ENCODE data around the gene HAO1.
"Not testable (repeated sequence)": the region's sequence is repeated elsewhere in the genome, so short reads cannot be mapped to it uniquely, and the experiment has no call there.

The HAO1 gene

GRCh38 chr20:7940341-7940740 lies at the start of gene HAO1:
Gene HAO1 (minus strand): TSS chr20:7940458. CDS start chr20:7940422, 36 bp downstream.
- no peak for DNase-seq (ENCODE audit: low spot score)

GRCh38 chr20:7989379-7989778 lies 49.1 kb upstream of the HAO1 start:
- DNase-seq (ENCODE audit: low spot score), result no peak

- DNase-seq (ENCODE audit: low spot score), result no peak
Observed at GRCh38 chr20:7985916-7986315, 45.7 kb upstream of the HAO1 start.

- DNase-seq (ENCODE audit: low spot score), result no peak
Observed at GRCh38 chr20:7984192-7984591, 43.9 kb upstream of the HAO1 start.

GRCh38 chr20:7981374-7981773 lies 41.1 kb upstream of the HAO1 start:
- DNase-seq (ENCODE audit: low spot score), result peak; percentile 68

GRCh38 chr20:7980332-7981046 lies 40.2 kb upstream of the HAO1 start:
- peak; percentile 72 for DNase-seq (ENCODE audit: low spot score)

- DNase-seq (ENCODE audit: low spot score), result no peak
Observed at GRCh38 chr20:7977709-7978108, 37.5 kb upstream of the HAO1 start.

- DNase-seq (ENCODE audit: low spot score), result no peak
Observed at GRCh38 chr20:7975851-7976414, 35.7 kb upstream of the HAO1 start.

GRCh38 chr20:7974785-7975435 lies 34.7 kb upstream of the HAO1 start:
- no peak for DNase-seq (ENCODE audit: low spot score)

- no peak for DNase-seq (ENCODE audit: low spot score)
Observed at GRCh38 chr20:7971536-7972280, 31.4 kb upstream of the HAO1 start.

- no peak for DNase-seq (ENCODE audit: low spot score)
Observed at GRCh38 chr20:7967199-7967844, 27.1 kb upstream of the HAO1 start.

GRCh38 chr20:7966176-7966575 lies 25.9 kb upstream of the HAO1 start:
- no peak for DNase-seq (ENCODE audit: low spot score)

- no peak for DNase-seq (ENCODE audit: low spot score)
Observed at GRCh38 chr20:7959484-7959883, 19.2 kb upstream of the HAO1 start.

GRCh38 chr20:7956561-7956960 lies 16.3 kb upstream of the HAO1 start:
- not testable (repeated sequence) for DNase-seq (ENCODE audit: low spot score)

- DNase-seq (ENCODE audit: low spot score), result no peak
Observed at GRCh38 chr20:7950387-7950786, 10.1 kb upstream of the HAO1 start.

GRCh38 chr20:7943891-7944290 lies 3.6 kb upstream of the HAO1 start:
- no peak for DNase-seq (ENCODE audit: low spot score)

GRCh38 chr20:7939663-7940062 lies 595 bp downstream of the HAO1 start:
- DNase-seq (ENCODE audit: low spot score), result no peak

- DNase-seq (ENCODE audit: low spot score), result no peak
Observed at GRCh38 chr20:7938058-7938457, 2.2 kb downstream of the HAO1 start.

GRCh38 chr20:7937328-7937727 lies 2.9 kb downstream of the HAO1 start:
- DNase-seq (ENCODE audit: low spot score), result no peak

GRCh38 chr20:7935027-7935551 lies 5.2 kb downstream of the HAO1 start:
- no peak for DNase-seq (ENCODE audit: low spot score)

GRCh38 chr20:7933346-7933745 lies 6.9 kb downstream of the HAO1 start:
- no peak for DNase-seq (ENCODE audit: low spot score)

- no peak for DNase-seq (ENCODE audit: low spot score)
Observed at GRCh38 chr20:7930343-7930742, 9.9 kb downstream of the HAO1 start.

Data from HuH-7.5 (cell line).